Peyer's patch (tissue), 4 donors: ENCODE data around the gene PRSS12.

Experiments used
- POLR2A ChIP-seq, 2 donors: fragments of 450-650 bp; IDR thresholded peaks; one replicate each; pipeline ENCODE4 v1.5.1; 2017; ENCODE audit warnings: antibody characterized with exemption in 2 of 2, mild to moderate bottlenecking in 2 of 2, moderate library complexity in 2 of 2
- TF ChIP-seq, protein P1 (sequence below), 6 experiments: fragments of 450-650 bp in 4 of 6; fragments of 200-600 bp in 2 of 6; sonication (generic) in 1 of 6; IDR thresholded peaks; one replicate each; pipeline ENCODE4 v1.5.1; 2017 to 2019; ENCODE audit warnings: antibody characterized with exemption in 6 of 6, mild to moderate bottlenecking in 3 of 6, moderate library complexity in 1 of 6

DNA sequence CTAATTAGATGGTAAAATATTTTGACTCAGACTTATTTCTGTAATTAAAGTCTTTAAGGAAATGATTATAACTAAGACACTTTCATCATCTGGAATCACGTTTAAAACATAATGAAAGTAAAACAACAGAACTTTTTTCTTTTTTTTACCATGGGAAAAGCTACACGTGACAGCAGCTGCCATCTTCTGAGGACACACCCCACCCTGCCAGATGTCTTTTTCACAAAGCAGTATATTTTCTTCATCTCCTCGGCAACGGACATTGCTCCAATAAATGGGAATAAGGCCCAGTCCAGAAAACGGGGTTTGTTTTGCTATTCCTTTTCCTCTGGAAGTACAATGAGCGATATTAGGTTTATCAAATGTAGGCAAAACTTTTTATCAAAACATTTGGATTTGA, 17.5 kb downstream of the PRSS12 start:
- TF ChIP-seq POLR2A (IDR thresholded peaks at IDR 0.05) = no peak
- TF ChIP-seq, protein P1, sequence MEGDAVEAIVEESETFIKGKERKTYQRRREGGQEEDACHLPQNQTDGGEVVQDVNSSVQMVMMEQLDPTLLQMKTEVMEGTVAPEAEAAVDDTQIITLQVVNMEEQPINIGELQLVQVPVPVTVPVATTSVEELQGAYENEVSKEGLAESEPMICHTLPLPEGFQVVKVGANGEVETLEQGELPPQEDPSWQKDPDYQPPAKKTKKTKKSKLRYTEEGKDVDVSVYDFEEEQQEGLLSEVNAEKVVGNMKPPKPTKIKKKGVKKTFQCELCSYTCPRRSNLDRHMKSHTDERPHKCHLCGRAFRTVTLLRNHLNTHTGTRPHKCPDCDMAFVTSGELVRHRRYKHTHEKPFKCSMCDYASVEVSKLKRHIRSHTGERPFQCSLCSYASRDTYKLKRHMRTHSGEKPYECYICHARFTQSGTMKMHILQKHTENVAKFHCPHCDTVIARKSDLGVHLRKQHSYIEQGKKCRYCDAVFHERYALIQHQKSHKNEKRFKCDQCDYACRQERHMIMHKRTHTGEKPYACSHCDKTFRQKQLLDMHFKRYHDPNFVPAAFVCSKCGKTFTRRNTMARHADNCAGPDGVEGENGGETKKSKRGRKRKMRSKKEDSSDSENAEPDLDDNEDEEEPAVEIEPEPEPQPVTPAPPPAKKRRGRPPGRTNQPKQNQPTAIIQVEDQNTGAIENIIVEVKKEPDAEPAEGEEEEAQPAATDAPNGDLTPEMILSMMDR (IDR thresholded peaks at IDR 0.05) = no peak
